Stimulated activated CD4-positive, alpha-beta T cell treated with anti-CD3 and anti-CD28 coated beads, Interleukin-2, amount 100 ng/mL, for 48 hours (primary cell): ENCODE measurements around the gene TAB3.
A peak's percentile ranks its signal among the peaks of the same experiment; 100 is the strongest.

Source experiments
- DNase-seq, 2 donors: peaks; one replicate each; pipeline ENCODE4 v3.0.0-alpha.2; 2020

Gene TAB3, protein sequence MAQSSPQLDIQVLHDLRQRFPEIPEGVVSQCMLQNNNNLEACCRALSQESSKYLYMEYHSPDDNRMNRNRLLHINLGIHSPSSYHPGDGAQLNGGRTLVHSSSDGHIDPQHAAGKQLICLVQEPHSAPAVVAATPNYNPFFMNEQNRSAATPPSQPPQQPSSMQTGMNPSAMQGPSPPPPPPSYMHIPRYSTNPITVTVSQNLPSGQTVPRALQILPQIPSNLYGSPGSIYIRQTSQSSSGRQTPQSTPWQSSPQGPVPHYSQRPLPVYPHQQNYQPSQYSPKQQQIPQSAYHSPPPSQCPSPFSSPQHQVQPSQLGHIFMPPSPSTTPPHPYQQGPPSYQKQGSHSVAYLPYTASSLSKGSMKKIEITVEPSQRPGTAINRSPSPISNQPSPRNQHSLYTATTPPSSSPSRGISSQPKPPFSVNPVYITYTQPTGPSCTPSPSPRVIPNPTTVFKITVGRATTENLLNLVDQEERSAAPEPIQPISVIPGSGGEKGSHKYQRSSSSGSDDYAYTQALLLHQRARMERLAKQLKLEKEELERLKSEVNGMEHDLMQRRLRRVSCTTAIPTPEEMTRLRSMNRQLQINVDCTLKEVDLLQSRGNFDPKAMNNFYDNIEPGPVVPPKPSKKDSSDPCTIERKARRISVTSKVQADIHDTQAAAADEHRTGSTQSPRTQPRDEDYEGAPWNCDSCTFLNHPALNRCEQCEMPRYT

GRCh38 chrX:30889147-30890140 lies at the start of gene TAB3:
TSS of gene TAB3 (minus strand) at chrX:30889254. CDS start at chrX:30859588, 29,666 bp downstream.
- peak; percentile 76 to 80 for DNase-seq

GRCh38 chrX:30938295-30938694 lies 49.2 kb upstream of the TAB3 start:
- no peak for DNase-seq

DNA sequence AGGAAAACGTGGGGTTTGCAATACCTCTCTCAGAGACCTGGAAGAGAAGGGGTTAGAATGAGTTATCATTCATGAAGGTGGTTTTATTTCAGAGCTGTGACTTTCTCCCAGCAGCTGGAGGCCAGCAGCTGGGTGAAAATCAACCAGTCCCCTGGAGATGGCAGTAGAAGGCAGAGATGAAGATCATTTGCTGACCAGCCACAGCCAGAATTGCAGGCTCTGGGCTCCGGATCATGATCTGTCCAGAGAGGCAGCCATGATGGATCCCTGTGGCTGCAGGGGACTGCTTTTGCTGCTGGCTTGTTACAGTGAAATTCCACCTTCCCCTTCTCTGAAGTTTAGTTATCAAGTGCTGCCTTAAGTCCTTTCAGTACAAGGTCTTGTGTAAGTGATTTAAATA lies 46.9 kb upstream of the TAB3 start:
- DNase-seq = no peak

DNA sequence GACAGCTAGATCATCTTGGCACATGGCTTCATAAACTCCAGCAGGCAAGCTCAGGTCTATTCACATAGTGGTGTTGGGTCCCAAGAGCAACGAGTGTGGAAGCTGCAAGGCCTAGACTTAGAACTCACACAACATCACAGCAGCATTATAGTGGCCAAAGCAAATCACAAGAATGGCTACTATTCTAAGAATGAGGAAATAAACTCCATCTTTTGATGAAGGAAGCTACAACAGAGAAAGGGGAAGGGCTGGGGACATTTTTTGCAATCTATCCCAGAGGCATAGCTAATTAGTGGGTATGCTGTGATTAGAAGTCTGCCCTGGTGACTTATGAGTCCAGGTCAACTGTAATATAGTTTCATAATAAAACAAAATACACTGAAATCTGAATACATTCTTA lies 42.9 kb upstream of the TAB3 start:
- no peak for DNase-seq

DNA sequence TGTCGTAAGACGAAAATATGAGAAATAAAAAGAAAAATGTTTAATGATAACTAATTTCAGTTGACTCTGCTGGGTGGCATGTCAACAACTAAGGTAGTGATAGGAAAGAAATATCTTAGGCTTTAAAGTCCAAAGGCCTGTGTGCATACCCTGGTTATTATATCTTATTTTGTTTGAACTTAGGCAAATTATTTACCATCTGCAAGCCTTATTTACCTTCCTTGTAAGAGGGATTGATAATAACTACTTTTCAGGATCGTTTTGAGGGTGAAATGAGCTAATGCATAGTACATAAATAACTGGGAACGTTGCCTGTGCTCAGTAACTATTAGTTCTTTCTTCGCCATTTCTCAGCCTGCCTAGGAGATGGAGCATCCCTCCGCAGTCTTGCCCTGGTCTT lies 41.6 kb upstream of the TAB3 start:
- DNase-seq = no peak

DNA sequence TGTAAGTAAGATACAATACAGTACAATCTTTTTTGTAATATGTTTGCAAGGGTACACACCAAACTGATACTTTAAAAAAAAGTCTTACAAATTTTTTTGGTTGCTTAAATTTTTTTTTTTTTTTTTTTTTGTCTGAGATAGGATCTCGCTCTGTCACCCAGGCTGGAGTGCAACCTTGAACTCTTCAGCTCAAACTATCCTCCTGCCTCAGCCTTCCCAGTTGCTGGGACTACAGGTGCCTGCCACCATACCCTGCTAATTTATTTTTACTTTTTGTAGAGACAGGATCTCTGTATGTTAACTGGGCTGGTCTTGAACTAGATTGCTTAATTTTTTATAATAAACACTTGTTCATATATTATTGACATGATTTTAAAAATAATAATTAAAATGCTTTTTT lies 41.1 kb upstream of the TAB3 start:
- no peak for DNase-seq

GRCh38 chrX:30920271-30920670 lies 31.2 kb upstream of the TAB3 start:
- no peak for DNase-seq

- no peak for DNase-seq
Measured at GRCh38 chrX:30918480-30918879, 29.4 kb upstream of the TAB3 start.

DNA sequence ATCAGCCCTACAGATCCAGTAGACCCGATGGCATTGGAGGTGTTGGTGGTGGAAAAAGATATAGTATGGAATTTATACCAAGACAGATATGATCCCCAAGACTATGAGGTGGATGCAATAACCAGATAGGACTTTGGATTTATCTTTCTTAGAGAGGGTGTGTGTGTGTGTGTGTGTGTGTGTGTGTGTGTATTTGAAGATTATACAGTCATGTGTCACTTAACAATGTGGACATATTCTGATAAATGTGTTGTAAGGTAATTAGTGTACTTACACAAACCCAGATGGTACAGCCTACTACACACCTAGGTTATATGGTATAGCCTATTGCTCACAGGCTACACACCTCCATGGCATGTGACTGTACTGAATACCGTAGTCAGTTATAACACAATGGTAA lies 24.4 kb upstream of the TAB3 start:
- DNase-seq = no peak

DNA sequence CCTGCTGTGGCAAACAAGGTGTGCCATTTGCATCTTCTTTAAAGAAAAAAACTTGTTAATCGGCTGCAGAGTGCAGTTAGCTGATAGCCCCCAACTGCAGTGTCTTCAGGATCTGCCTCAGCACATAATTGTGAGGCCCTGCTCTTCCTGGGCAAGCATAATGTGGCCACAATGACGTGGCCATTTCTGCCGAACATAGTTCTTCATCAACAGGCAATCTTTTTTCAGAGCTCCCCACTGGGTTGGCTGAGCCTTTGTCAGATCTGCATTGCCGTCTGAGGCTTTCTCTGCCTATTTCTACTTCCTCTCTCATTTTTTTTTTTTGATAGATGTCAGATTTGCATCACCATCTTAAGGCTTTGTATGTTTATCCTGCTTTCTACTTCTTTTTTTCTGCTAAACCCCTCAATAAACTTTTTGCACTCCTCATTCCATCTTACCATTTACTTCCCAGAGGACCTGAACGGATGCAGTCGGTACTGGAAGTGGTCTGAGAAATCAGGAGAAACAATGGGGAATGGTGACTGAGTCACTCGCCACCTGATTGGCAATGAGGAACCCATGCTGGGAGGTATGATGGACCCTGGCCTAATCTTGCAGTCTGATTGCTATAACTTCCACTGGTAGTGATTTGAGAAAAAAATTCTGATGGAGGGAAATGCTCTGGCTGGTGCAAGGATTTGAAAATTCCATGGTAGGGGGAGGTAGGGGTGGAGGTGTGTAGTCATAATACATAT lies 21.2 kb upstream of the TAB3 start:
- no peak for DNase-seq

DNA sequence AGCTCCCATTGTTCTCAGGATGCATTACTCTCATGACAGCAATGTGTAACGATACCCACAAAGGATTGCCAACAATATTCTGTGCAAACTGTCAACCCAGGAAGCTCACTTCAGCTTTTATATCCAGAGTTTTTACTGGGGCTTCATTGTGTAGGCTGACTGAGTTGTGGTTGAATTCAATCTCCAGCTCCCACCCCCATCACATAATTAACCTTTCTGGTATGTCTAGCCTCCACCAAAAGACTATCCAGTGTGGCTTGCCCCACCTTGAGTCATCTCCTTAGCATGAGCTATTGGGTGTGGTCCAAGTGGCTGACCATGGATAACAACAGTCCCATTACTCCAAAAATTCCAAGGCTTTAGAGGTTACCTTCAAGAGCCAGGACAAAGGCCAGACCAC lies 17.7 kb upstream of the TAB3 start:
- DNase-seq = no peak

DNA sequence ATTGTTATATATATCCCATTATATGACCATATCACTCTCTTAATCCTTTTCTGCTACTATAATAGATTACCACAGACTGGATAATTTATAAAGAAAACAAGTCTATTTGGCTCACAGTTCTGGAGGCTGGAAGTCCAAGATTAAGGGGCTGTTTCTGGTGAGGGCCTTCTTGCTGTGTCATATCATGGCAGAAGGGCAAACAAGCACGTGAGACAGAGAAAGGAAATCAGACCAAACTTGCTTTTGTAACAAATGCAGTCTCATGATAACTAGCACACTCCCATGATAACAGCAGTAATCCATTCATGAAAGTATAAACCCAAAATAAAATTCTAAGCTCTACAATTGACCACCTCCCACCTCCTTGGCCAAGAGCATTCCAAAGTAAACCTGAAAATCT lies 16.3 kb upstream of the TAB3 start:
- no peak for DNase-seq

- no peak for DNase-seq
Measured at GRCh38 chrX:30904632-30905031, 15.6 kb upstream of the TAB3 start.

DNA sequence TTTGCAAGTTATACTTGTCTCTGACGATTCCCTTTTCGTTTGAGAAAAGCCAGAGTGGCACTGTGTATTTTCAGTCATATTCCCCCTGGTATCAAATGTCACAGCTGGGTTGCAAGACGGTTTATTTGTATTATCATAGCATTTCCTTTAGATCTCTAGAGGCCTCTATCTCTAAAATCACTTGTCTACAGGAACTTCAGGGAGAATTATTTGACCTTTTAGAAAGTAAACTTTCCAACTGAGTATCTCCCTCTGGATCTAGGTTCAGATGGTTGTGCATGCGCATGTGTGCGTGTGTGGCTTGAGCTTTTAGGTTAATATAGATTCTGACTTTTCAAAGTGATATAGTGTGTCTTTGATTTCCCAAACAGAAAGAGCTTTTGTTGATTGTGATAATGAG lies 15.1 kb upstream of the TAB3 start:
- no peak for DNase-seq

GRCh38 chrX:30900227-30900626 lies 11.2 kb upstream of the TAB3 start:
- DNase-seq = no peak

GRCh38 chrX:30898886-30899285 lies 9.8 kb upstream of the TAB3 start:
- no peak for DNase-seq

GRCh38 chrX:30895370-30895769 lies 6.3 kb upstream of the TAB3 start:
- DNase-seq = no peak

DNA sequence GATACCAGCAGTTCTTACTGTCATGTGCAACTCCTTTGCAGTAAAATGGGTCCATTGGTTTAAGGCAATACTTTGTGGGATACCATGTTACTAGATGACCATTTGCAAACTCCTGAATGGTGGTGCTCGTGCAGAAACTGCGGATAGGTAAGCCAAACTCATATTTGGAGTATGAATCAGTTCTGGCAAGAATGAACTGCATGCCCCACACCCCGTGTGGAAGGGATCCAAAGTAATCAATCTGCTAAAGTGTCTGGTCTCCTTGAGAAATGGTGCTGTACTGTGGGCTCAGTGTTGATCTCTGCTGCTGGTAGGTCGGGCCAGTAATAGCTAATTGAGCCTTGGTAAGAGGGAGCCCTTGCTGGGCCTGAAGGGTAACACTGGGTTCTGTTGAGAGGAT lies 4.2 kb upstream of the TAB3 start:
- DNase-seq = no peak

DNA sequence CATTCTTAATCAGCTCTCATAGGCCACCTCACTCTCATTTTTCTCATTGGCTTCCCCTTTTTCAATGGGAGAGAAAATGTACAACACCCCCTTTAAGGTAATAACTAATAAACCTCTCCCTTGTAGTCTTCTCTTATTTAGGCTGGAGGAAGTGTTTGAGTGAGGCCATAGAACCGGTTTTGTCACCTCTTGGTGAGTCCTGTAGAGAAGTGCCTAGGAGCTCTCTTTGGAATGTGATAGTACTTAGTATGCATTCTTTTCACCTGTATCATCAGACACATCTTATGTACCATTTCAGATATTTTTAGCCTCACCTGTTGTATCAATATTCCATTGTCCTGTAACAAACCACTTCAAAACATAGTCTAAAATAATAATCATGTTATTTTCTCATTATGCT lies 3.5 kb upstream of the TAB3 start:
- DNase-seq = no peak

GRCh38 chrX:30888526-30889146 lies 418 bp downstream of the TAB3 start:
- peak; percentile 2 to 9 for DNase-seq

GRCh38 chrX:30887721-30888120 lies 1.3 kb downstream of the TAB3 start:
- DNase-seq = peak; percentile 21 to 50

- DNase-seq = no peak
Measured at GRCh38 chrX:30887288-30887687, 1.8 kb downstream of the TAB3 start.
